Esophagus squamous epithelium (tissue), 4 donors: ENCODE measurements around the gene PIK3R2.

Experiments used
- POLR2A ChIP-seq, 4 donors: fragments of 450-650 bp; IDR thresholded peaks; one replicate each; pipeline ENCODE4 v1.6.1; 2017; ENCODE audit warnings: antibody characterized with exemption in 4 of 4, mild to moderate bottlenecking in 4 of 4, moderate library complexity in 3 of 4
- TF ChIP-seq, protein P1 (sequence below), 6 experiments: fragments of 450-650 bp in 4 of 6; fragments of 200-600 bp in 2 of 6; sonication (generic) in 2 of 6; IDR thresholded peaks; one replicate each; pipeline ENCODE4 v1.5.1; 2016 to 2019; ENCODE audit warnings: antibody characterized with exemption in 6 of 6, mild to moderate bottlenecking in 4 of 6, moderate library complexity in 4 of 6

GRCh38 chr19:18150776-18151624, 2.0 kb upstream of the PIK3R2 start:
- TF ChIP-seq, protein P1, sequence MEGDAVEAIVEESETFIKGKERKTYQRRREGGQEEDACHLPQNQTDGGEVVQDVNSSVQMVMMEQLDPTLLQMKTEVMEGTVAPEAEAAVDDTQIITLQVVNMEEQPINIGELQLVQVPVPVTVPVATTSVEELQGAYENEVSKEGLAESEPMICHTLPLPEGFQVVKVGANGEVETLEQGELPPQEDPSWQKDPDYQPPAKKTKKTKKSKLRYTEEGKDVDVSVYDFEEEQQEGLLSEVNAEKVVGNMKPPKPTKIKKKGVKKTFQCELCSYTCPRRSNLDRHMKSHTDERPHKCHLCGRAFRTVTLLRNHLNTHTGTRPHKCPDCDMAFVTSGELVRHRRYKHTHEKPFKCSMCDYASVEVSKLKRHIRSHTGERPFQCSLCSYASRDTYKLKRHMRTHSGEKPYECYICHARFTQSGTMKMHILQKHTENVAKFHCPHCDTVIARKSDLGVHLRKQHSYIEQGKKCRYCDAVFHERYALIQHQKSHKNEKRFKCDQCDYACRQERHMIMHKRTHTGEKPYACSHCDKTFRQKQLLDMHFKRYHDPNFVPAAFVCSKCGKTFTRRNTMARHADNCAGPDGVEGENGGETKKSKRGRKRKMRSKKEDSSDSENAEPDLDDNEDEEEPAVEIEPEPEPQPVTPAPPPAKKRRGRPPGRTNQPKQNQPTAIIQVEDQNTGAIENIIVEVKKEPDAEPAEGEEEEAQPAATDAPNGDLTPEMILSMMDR (IDR thresholded peaks at IDR 0.05), result no peak
- no peak for TF ChIP-seq POLR2A (IDR thresholded peaks at IDR 0.05)
